NCI-H187 (cell line): Measurements from ENCODE around the gene PLA2G4A.
"Not testable (repeated sequence)": the region's sequence is repeated elsewhere in the genome, so short reads cannot be mapped to it uniquely, and the experiment has no call there.

Experiments used
- DNase-seq, 2 experiments: peaks; one replicate each; lab custom pipeline; 2025; lab: John Stamatoyannopoulos, UW

Gene PLA2G4A

GRCh38 chr1:186875896-186876835 lies 47.4 kb downstream of the PLA2G4A start:
- DNase-seq: no peak

DNA sequence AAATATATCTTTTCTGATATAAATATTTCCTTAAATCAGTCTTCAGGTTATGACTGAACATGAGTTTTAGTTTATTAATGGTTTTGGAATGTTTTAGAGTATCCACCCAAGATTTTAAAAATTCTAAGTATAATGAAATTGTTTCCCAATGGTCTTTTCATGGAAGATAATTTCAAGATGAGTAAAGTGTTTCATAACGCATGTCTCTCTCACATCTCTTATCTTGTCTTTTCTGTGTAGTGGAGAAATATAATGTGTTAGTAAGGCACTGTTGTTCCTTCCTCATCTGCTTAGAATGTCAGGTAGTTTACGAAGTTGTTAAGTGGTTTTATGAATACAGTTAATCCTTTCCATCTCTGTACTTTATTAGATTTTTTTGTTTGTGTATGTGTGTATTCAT lies 49.6 kb downstream of the PLA2G4A start:
- DNase-seq: no peak

DNA sequence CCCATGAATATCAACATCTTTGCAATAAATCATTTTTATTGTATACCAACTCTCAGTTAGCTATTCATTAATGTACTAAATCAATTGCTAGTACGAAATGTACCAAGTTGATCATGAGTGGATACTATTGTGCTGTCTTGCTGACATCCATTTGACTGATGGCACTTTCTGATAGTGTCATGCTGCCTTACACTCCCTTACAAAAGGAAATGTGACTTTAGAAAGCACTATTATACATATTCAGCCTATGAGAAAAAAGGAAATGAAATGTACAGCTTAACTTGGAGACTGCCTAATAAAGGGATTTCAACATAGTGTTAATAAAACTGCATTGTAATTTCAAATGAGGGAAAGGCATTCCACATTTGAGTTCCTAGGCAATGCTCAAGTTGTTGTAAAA lies 52.2 kb downstream of the PLA2G4A start:
- no peak for DNase-seq

DNA sequence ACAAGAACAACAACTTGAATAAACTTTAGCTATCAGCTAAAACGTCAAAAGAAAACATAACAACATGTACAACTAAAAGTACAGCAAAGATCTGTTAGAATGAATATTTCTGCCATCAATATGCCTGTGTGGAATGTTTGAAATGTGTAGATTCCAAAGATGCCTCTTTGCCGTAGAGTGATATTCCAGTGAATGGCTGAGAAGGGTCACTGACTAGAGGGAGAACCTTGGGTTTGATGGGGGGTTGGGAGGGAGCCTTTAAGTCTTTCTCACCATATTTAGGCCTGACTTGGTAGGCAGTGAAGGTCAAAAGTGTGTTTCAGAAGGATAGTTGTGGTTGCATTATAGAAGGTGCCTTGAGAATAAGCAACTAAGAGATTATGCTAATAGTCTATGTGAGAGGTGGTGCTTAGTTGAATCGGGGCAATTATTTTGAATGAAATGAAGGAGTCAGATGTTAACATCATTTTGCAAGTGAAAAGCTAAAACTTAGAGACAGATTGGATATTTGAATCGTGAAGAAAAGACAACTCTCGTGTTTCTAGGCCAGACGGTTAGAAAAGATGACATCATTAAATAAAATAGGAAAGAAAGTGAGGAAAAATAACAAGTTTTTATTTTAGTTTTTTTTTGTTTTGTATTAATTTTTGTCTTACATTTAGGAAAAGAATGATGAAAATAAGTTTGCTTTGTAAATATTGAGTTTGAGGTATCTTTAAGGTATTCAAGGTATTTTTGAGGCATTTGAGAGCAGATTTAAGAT lies 53.8 kb downstream of the PLA2G4A start:
- DNase-seq: no peak

DNA sequence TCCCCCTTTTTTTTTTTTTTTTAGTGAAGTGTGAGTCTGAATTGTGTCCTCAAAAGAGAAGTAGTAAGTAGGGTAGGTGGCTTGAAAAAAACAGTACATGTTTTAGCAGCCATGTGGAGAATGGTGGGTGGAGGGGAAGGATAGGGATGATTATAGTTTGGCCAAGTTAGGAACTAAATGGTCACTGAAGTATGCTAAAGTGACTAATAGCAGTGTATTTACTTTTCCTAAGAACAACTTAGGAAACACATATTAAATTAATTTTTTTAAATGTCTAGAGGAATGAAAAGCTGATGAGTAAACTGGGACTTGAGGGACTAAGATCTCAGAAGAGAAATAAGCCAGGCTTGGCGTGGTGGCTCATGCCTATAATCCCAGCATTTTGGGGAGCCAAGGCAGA lies 55.5 kb downstream of the PLA2G4A start:
- DNase-seq: no peak

- no peak for DNase-seq
These were observed 58.5 kb downstream of the PLA2G4A start for GRCh38 chr1:186887203-186887602.

GRCh38 chr1:186888367-186888766 lies 59.6 kb downstream of the PLA2G4A start:
- DNase-seq: no peak

- no peak for DNase-seq
These were observed 64.2 kb downstream of the PLA2G4A start for GRCh38 chr1:186892936-186893335.

DNA sequence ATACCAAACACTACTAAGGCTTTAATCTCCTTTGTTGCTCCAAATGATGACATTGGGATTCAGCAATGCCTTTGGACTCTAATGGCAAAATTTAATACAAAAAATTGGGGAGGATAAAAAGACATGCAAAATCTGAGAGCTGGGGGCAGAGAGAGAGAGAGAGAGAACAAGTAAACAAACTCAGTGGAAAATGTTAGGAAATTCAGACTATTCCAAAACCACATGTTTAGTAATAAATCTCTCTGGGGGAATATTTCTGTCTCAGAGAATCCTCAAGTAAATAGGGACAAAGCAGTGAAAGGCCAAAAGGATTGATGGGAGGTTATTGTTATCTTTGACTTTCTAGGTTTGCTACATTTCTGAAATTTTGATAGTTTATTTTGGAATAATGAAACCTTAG lies 65.7 kb downstream of the PLA2G4A start:
- DNase-seq: no peak

DNA sequence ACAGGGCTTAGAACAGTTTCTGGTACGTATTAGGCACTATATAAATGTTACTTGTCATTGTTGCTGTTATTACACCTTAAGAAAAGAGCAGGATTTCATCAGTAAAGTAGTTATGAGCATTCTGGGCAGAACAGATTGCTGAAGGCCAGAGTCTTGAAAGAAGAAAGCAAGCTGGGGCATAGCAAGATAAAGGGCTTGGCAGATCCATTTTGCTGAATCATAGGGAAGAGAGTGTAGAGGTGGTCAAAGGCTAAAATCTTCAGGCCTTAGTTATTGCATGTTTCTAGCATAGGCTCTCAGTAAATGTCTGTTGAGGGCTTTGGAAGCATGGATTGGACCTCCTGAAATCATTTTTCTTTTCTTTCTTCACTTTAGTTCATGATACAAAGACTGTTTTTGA lies 67.5 kb downstream of the PLA2G4A start:
- no peak for DNase-seq

DNA sequence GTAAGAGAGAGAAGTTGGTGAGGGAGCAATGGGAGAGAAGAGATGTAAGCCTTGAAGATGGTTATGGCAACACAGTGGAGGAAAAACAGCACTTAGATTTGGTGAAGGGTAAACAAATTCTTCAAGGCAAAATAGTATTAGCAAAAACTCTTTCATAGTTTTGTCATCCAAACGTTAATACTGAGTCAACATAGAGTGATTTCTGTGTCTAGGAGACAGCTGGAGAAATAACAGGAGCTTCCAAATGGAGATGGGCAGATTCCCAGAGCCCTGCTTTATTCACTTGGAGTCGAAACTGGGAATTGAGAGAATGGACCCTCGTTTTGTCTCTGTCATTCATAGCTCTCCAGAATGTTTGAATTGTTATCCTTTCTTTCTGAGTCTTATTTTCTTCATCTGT lies 68.3 kb downstream of the PLA2G4A start:
- DNase-seq: no peak

- no peak for DNase-seq
These were observed 70.8 kb downstream of the PLA2G4A start for GRCh38 chr1:186899577-186899976.

DNA sequence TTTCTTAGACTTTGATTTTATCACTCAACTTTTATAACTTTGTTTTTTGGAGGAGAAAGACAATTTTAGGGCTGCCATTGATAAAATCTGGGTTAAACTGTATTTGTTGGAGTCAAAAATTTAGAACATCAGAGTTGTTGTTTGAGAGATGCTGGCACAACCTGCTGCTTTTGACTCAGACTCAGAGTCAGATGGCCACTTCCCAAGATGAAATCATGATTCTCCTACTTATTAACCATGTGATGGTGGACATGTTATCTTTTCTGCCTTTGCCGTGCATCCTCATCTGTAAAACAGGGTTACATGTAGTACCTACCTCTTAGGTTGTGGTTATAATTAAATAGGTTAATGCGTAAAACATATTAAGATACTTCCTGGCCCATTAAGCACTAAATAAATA lies 71.2 kb downstream of the PLA2G4A start:
- DNase-seq: no peak

DNA sequence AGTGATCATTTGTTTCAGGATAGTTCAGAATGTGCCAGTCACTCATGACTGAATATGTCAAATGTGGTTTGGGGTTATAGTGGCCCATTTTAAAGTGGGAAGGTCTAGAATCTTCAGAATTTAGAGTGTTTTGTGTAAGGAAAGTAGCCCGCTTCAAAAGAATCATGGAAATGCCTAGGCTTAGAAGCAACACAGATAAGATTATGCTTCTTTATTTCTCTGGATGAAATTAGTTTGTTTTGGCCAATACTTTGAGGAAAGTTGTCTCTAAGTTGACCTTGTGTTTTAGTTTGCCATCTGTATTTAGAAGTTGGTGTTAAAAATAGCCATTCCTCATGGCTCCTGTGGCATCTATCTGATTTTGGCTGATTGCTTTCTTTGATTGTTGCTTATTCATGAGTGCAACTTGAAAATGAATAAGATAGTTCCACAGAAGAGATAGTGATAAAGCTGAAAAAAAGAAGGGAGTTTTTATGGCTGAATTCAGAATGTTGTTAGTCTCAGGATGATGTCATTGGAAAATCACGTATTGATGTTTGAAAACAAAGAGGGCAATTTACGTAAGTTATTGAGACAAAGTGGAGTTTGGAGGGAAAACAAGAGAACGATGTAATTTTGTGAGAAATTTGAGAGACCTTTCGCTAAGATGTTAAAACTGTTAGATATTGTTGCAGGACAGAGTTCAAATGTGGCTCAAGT lies 71.9 kb downstream of the PLA2G4A start:
- DNase-seq: no peak

DNA sequence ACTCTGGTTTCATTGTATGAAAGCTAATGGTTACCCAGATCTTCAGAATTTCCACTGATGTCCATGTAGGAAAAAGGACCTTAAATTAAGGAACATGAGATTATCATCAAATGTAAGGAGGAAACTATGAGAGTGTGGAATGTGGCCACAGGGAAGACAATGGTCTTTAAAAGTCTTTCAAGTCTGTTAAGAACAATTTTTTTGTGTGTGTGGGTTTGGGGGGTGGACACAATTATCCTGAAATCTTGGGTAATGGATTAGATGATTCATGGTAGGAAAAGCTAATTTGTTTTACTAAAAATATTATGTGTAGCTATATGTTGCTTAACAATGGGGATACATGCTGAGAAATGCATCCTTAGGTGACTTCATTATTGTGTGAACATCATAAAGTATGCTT lies 72.9 kb downstream of the PLA2G4A start:
- DNase-seq: no peak

GRCh38 chr1:186903374-186904136 lies 74.8 kb downstream of the PLA2G4A start:
- DNase-seq: no peak

DNA sequence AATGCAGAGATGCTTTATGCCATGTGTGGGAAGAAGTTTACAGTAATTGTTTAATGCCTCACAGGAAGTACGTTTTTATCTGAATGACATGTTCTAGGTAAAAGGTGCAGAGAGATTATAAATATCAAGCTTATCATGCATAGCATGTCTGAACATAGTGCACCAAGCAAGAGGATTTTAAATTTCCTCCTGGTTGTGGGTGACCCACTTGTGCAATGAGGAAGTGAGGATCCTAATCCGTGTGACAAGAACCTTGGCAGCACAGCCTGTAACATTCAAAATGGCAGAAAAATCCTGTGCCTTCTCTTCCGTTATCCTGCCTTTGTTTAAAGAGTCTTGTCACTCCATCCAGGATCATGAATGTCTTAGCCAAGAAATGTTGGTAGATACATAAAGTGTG lies 75.6 kb downstream of the PLA2G4A start:
- DNase-seq: no peak

- no peak for DNase-seq
These were observed 76.8 kb downstream of the PLA2G4A start for GRCh38 chr1:186905561-186905960.

GRCh38 chr1:186915555-186915954 lies 86.8 kb downstream of the PLA2G4A start:
- no peak for DNase-seq

DNA sequence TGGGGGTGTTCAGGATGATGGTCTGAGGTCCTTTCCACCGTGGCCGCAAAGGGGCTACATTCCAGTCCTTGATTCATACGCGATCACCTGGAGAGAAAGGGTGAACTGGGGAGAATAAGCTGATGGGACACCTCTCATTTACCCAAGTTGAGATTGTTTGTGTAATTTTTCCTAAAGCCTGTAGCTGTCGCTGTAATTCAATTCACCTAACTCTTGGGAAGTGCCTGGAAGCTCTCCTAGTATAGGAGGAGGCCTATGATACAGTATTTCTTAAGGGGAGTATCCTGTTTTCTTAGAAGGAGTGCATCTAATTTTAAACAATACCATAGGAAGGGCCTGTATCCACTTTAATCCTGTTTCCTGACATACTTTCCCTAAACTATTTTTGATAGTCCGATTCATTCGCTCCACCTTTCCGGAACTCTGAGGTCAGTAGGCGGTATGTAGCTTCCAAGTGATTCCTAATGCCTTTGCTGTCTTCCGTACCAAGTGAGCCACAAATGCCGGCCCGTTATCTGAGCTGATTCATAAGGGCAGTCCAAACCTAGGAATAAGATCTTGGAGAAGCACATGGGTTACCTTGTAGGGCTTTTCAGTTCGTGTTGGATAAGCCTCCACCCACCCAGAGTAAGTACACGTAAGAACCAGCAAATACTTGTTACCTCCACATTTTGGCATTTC lies 88.5 kb downstream of the PLA2G4A start:
- DNase-seq: not testable (repeated sequence)

DNA sequence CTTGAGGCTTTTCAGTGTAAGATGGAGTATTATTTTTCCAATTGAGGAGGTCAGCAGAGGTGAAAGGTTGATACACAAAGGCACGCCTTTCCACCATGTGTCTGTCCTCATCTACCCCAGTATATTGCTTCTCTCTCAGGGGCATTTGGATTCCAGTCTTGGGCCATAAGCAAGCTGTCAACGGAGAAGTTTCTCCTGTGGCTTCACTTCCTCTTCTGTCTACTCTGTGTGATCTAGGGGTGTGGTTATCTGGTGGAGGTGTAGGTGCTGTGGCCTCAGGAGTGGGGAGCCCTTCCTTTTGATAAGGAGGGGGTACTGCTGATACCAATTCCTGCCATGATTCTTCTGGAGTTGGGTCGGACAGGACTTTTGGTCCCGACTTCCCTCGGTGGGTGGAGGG lies 92.6 kb downstream of the PLA2G4A start:
- not testable (repeated sequence) for DNase-seq
